Measurements from ENCODE around the gene BRSK2.

DNA sequence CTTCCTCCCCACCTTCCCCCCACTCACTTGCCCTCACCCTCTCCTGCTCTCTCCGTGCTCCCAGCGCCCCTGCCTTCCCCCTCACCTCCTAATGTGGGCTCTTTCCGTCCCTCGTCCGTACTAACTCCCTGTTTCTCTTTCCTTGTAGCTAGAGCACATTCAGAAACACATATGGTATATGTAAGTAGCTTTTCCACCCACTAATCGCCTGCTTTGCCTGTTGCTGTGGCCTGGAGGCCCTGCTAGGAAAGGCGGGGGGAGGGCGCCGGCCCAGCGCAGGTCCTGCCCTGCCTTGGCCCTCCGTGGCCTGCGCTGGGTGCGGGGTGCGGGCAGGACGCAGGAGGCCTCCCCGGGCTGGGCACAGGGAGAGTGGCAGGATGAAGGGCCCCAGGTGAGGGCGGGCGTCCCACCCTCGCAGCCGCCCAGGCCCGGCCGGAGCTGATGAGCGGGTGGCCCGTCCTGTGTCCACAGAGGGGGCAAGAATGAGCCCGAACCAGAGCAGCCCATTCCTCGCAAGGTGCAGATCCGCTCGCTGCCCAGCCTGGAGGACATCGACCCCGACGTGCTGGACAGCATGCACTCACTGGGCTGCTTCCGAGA is 55.2 kb downstream of the BRSK2 start:
- TF ChIP-seq REPIN1 (tag by site-specific recombination; IDR thresholded peaks at IDR 0.05; ENCODE audit: low read depth) (no peak), KLF1 (tag by site-specific recombination; IDR thresholded peaks at IDR 0.05) (no peak), ZNF560 (tag by site-specific recombination; IDR thresholded peaks at IDR 0.05; ENCODE audit: borderline replicate concordance) (no peak), ELK4 (IDR thresholded peaks at IDR 0.05; ENCODE audit: borderline replicate concordance, low read depth, low read length) (no peak)

Data from HEK293 (cell line).